H9 (cell line): Measurements from ENCODE around the gene RNASE2. TPM values are rescaled to one million over a fixed set of nuclear protein-coding genes. Genes with fewer than 3 reads are reported as not detected.

Experiments
- DNase-seq: peaks from one replicate; pipeline ENCODE4 v3.0.0-alpha.2; 2017
- H2AFZ ChIP-seq: one replicate; pipeline ENCODE4 v1.6.1; 2013; ENCODE audit warnings: mild to moderate bottlenecking, low read length, control low read depth, moderate library complexity
- H2AK5ac ChIP-seq: 2 replicates; pipeline ENCODE4 v1.6.1; 2013; ENCODE audit warnings: low read length, control low read depth, mixed read lengths; ENCODE audit not compliant: insufficient read length
- H2BK120ac ChIP-seq: one replicate; pipeline ENCODE4 v1.6.1; 2013; ENCODE audit warnings: low read depth, mild to moderate bottlenecking, low read length, control low read depth, inconsistent platforms; ENCODE audit not compliant: poor library complexity, severe bottlenecking
- H2BK12ac ChIP-seq: 2 replicates; pipeline ENCODE4 v1.6.1; 2013; ENCODE audit warnings: low read length, control low read depth, mixed read lengths, low read depth; ENCODE audit not compliant: insufficient read length
- H2BK15ac ChIP-seq: 2 replicates; pipeline ENCODE4 v1.6.1; 2013; ENCODE audit warnings: low read depth, low read length, control low read depth
- H2BK20ac ChIP-seq: one replicate; pipeline ENCODE4 v1.6.1; 2013; ENCODE audit warnings: low read depth, mild to moderate bottlenecking, low read length, control low read depth, inconsistent platforms; ENCODE audit not compliant: poor library complexity, severe bottlenecking
- H2BK5ac ChIP-seq: 2 replicates; pipeline ENCODE4 v1.6.1; 2013; ENCODE audit warnings: low read length, control low read depth, mixed read lengths; ENCODE audit not compliant: insufficient read length
- H3K14ac ChIP-seq: 2 replicates; pipeline ENCODE4 v1.6.1; 2013; ENCODE audit warnings: low read length, control low read depth; ENCODE audit not compliant: insufficient read depth
- H3K18ac ChIP-seq: 2 replicates; pipeline ENCODE4 v1.6.1; 2013; ENCODE audit warnings: low read depth, mild to moderate bottlenecking, mixed read lengths, low read length, control low read depth; ENCODE audit not compliant: insufficient read length
- H3K23ac ChIP-seq: 2 replicates; pipeline ENCODE4 v1.6.1; 2013; ENCODE audit warnings: low read length, control low read depth, mixed read lengths, low read depth; ENCODE audit not compliant: insufficient read length
- H3K23me2 ChIP-seq: 2 replicates; pipeline ENCODE4 v1.6.1; 2013; ENCODE audit warnings: low read depth, mild to moderate bottlenecking, mixed read lengths, low read length, control low read depth; ENCODE audit not compliant: insufficient read length, poor library complexity, severe bottlenecking
- H3K27ac ChIP-seq: 2 replicates; pipeline ENCODE4 v1.5.1; 2013; ENCODE audit warnings: low read length, control low read depth, mixed read lengths, low read depth; ENCODE audit not compliant: insufficient read length
- H3K27me3 ChIP-seq: 2 replicates; pipeline ENCODE4 v1.6.1; 2013; ENCODE audit warnings: low read length, control low read depth, inconsistent platforms; ENCODE audit not compliant: insufficient read depth
- H3K4ac ChIP-seq: 2 replicates; pipeline ENCODE4 v1.6.1; 2013; ENCODE audit warnings: low read depth, mild to moderate bottlenecking, control low read depth, inconsistent platforms, low read length, moderate library complexity
- H3K4me1 ChIP-seq: 2 replicates; pipeline ENCODE4 v1.6.1; 2013; ENCODE audit warnings: low read length, control low read depth, inconsistent platforms; ENCODE audit not compliant: insufficient read depth
- H3K4me2 ChIP-seq: 2 replicates; pipeline ENCODE4 v1.6.1; 2013; ENCODE audit warnings: low read length, control low read depth, mixed read lengths; ENCODE audit not compliant: insufficient read length, insufficient read depth
- H3K56ac ChIP-seq: 2 replicates; pipeline ENCODE4 v1.6.1; 2013; ENCODE audit warnings: low read depth, mild to moderate bottlenecking, mixed read lengths, low read length, control low read depth; ENCODE audit not compliant: insufficient read length
- H3K79me1 ChIP-seq: 2 replicates; pipeline ENCODE4 v1.6.1; 2013; ENCODE audit warnings: low read depth, mild to moderate bottlenecking, moderate library complexity, low read length, control low read depth, inconsistent platforms; ENCODE audit not compliant: insufficient read depth, poor library complexity, severe bottlenecking
- H3K79me2 ChIP-seq: 2 replicates; pipeline ENCODE4 v1.6.1; 2013; ENCODE audit warnings: low read length, control low read depth, inconsistent platforms; ENCODE audit not compliant: insufficient read depth
- H3K9ac ChIP-seq: 2 replicates; pipeline ENCODE4 v1.6.1; 2013; ENCODE audit warnings: low read length, control low read depth, mixed read lengths; ENCODE audit not compliant: insufficient read length; ENCODE audit errors: extremely low read depth
- H3K9me3 ChIP-seq: one replicate; pipeline ENCODE4 v1.6.1; 2013; ENCODE audit warnings: low read depth, low read length, inconsistent platforms; ENCODE audit not compliant: control insufficient read depth
- H3T11ph ChIP-seq: one replicate; pipeline ENCODE4 v1.6.1; 2013; ENCODE audit warnings: mild to moderate bottlenecking, low read length, control low read depth, inconsistent platforms
- H4K20me1 ChIP-seq: one replicate; pipeline ENCODE4 v1.6.1; 2013; ENCODE audit not compliant: control insufficient read depth, insufficient read length, insufficient read depth
- H4K5ac ChIP-seq: 2 replicates; pipeline ENCODE4 v1.6.1; 2013; ENCODE audit warnings: low read depth, mild to moderate bottlenecking, mixed read lengths, low read length, control low read depth; ENCODE audit not compliant: insufficient read length
- H4K8ac ChIP-seq: replicated peaks from 2 replicates; pipeline ENCODE4 v1.6.1; 2013; ENCODE audit warnings: low read length, control low read depth, mixed read lengths, low read depth; ENCODE audit not compliant: insufficient read length
- H4K91ac ChIP-seq: 2 replicates; pipeline ENCODE4 v1.6.1; 2013; ENCODE audit warnings: low read depth, mild to moderate bottlenecking, moderate library complexity, mixed read lengths, low read length, control low read depth; ENCODE audit not compliant: insufficient read length
- H3K27ac Mint-ChIP-seq, 3 experiments: 2 replicates in 2 of 3; 3 replicates in 1 of 3; pipeline ENCODE4 v1.8.0; 2020 to 2021; ENCODE audit warnings: mixed read lengths in 3 of 3, mild to moderate bottlenecking in 1 of 3, moderate library complexity in 1 of 3
- H3K27me3 Mint-ChIP-seq: 2 replicates; pipeline ENCODE4 v1.8.0; 2021; ENCODE audit warnings: low read depth, mild to moderate bottlenecking, moderate library complexity, mixed read lengths
- H3K36me3 Mint-ChIP-seq, 3 experiments: 2 replicates in 2 of 3; 3 replicates in 1 of 3; pipeline ENCODE4 v1.8.0; 2020 to 2021; ENCODE audit warnings: low read depth in 3 of 3, mixed read lengths in 3 of 3; ENCODE audit not compliant: insufficient read depth in 1 of 3
- H3K4me1 Mint-ChIP-seq, 2 experiments: 2 replicates each; pipeline ENCODE4 v1.8.0; 2020; ENCODE audit warnings: mixed read lengths in 2 of 2
- H3K4me3 Mint-ChIP-seq, 2 experiments: 2 replicates in 1 of 2; 3 replicates in 1 of 2; pipeline ENCODE4 v1.8.0; 2020 to 2021; ENCODE audit warnings: mild to moderate bottlenecking in 2 of 2, mixed read lengths in 2 of 2, moderate library complexity in 1 of 2
- H3K9me3 Mint-ChIP-seq, 2 experiments: 2 replicates in 1 of 2; 3 replicates in 1 of 2; pipeline ENCODE4 v1.8.0; 2020; ENCODE audit warnings: mild to moderate bottlenecking in 2 of 2, mixed read lengths in 2 of 2, moderate library complexity in 1 of 2
- CTCF ChIP-seq: fragments of 200-600 bp; sonication (generic); conservative IDR thresholded peaks from 3 replicates; pipeline ENCODE4 v1.8.0; 2021; ENCODE audit warnings: antibody characterized with exemption, mild to moderate bottlenecking
- WGBS: extraction: QIAGEN DNeasy Blood & Tissue Kit; methylation state at CpG from one replicate; pipeline ENCODE4 v1.1.7; 2013; ENCODE audit warnings: missing lambda C conversion rate, low lambda C conversion rate, mixed read lengths; ENCODE audit not compliant: insufficient read length; ENCODE audit errors: extremely low coverage; 5-methylcytosine and 5-hydroxymethylcytosine counted together
- total RNA-seq: library from RNA; stranded (reverse); gene quantifications from 2 replicates; pipeline ENCODE4 v1.2.1, GENCODE V29; 2021

The RNASE2 gene
- total RNA-seq, 1 experiment from 2014 or later = not detected

- Histone ChIP-seq H4K8ac (no peak within 1 kb of the TSS), H3K27me3 (no peaks in the 10 kb centered on the region), H3K9ac (peak within 1 kb of the TSS; percentile 53), H2BK5ac (no peak within 1 kb of the TSS), H3K23me2 (no peaks in the 10 kb centered on the region), H3K9me3 (no peaks in the 10 kb centered on the region), H4K5ac (no peak within 1 kb of the TSS), H2BK20ac (no peak within 1 kb of the TSS), H2AFZ (no peak within 1 kb of the TSS), H4K20me1 (no peaks in the 10 kb centered on the region), H3K27ac (no peak within 1 kb of the TSS), H3K79me2 (no peaks in the 10 kb centered on the region; the same call in 1 of the 2 replicates), H3K4me2 (peak within 1 kb of the TSS; percentile 70), H4K91ac (no peak within 1 kb of the TSS), H2AK5ac (no peak within 1 kb of the TSS), H2BK12ac (no peak within 1 kb of the TSS), H3K4me1 (peaks cover 3% of the 10 kb centered on the region), H3K18ac (no peak within 1 kb of the TSS), H3K4ac (no peak within 1 kb of the TSS), H3K14ac (no peak within 1 kb of the TSS), H3K23ac (no peak within 1 kb of the TSS), H3T11ph (no peak within 1 kb of the TSS), H2BK120ac (no peak within 1 kb of the TSS), H2BK15ac (no peak within 1 kb of the TSS), H3K79me1 (no peaks in the 10 kb centered on the region), H3K56ac (no peak within 1 kb of the TSS)
- peaks cover 23 to 37% (median 36%) of the 10 kb centered on the region in 3 experiments; a peak in 6 of 7 replicates for H3K36me3 Mint-ChIP-seq
- TF ChIP-seq CTCF = peak; percentile 65
- no peaks in the 10 kb centered on the region for H3K9me3 Mint-ChIP-seq
- peak; percentile 96 for DNase-seq
- H3K4me3 Mint-ChIP-seq = peak within 1 kb of the TSS; percentile 94 to 95
- H3K4me1 Mint-ChIP-seq = peaks cover 9 to 12% of the 10 kb centered on the region in 2 experiments
- no CpG with 5 or more reads among the region's 42 CpGs for WGBS
- H3K27me3 Mint-ChIP-seq = peaks cover 6% of the 10 kb centered on the region
- H3K27ac Mint-ChIP-seq = peak within 1 kb of the TSS; percentile 90 to 98 (median 92); a peak in 6 of 7 replicates
These were observed 34.7 kb downstream of the RNASE2 start, which contains the start of gene METTL17 for GRCh38 chr14:20989787-20990600. METTL17 (plus strand) TSS chr14:20989980; CDS start chr14:20990003, 23 bp downstream.
